Gastrocnemius medialis (tissue), 4 donors: ENCODE results near the gene LMNTD2.

Source experiments
- POLR2A ChIP-seq, 2 donors: fragments of 450-650 bp; IDR thresholded peaks; one replicate each; pipeline ENCODE4 v1.6.1; 2017; ENCODE audit warnings: antibody characterized with exemption in 2 of 2, mild to moderate bottlenecking in 2 of 2, moderate library complexity in 2 of 2
- TF ChIP-seq, protein P1 (sequence below), 5 experiments: fragments of 450-650 bp in 3 of 5; fragments of 200-600 bp in 2 of 5; sonication (generic) in 2 of 5; IDR thresholded peaks in 4 of 5; conservative IDR thresholded peaks in 1 of 5; 1 replicate in 4 of 5; 2 replicates in 1 of 5; pipeline ENCODE4 v1.5.1; 2016 to 2019; ENCODE audit warnings: antibody characterized with exemption in 5 of 5, mild to moderate bottlenecking in 3 of 5, moderate library complexity in 3 of 5

GRCh38 chr11:553988-554340, 6.6 kb downstream of the LMNTD2 start:
- TF ChIP-seq, protein P1, sequence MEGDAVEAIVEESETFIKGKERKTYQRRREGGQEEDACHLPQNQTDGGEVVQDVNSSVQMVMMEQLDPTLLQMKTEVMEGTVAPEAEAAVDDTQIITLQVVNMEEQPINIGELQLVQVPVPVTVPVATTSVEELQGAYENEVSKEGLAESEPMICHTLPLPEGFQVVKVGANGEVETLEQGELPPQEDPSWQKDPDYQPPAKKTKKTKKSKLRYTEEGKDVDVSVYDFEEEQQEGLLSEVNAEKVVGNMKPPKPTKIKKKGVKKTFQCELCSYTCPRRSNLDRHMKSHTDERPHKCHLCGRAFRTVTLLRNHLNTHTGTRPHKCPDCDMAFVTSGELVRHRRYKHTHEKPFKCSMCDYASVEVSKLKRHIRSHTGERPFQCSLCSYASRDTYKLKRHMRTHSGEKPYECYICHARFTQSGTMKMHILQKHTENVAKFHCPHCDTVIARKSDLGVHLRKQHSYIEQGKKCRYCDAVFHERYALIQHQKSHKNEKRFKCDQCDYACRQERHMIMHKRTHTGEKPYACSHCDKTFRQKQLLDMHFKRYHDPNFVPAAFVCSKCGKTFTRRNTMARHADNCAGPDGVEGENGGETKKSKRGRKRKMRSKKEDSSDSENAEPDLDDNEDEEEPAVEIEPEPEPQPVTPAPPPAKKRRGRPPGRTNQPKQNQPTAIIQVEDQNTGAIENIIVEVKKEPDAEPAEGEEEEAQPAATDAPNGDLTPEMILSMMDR (IDR thresholded peaks at IDR 0.05 in 4 of 5, conservative IDR thresholded peaks at IDR 0.05 in 1 of 5) = no peak
- no peak for TF ChIP-seq POLR2A (IDR thresholded peaks at IDR 0.05)
